Transverse colon (tissue), 4 donors: ENCODE results near the gene PBX3. TPM values are rescaled to one million over a fixed set of nuclear protein-coding genes. Genes with fewer than 3 reads are reported as not detected.

ENCODE experiments used
- DNase-seq: peaks from one replicate; pipeline ENCODE4 v3.0.0-alpha.2; 2019
- H3K27ac ChIP-seq, 4 donors: fragments of 200-600 bp; sonication (generic); 2 replicates each; pipeline ENCODE4 v1.5.1; 2016 to 2018; ENCODE audit warnings: inconsistent platforms in 4 of 4
- H3K27me3 ChIP-seq: fragments of 200-600 bp; sonication (generic); 2 replicates; pipeline ENCODE4 v1.5.1; 2017; ENCODE audit warnings: inconsistent platforms
- H3K36me3 ChIP-seq, 4 donors: fragments of 200-600 bp; sonication (generic); 2 replicates each; pipeline ENCODE4 v1.5.1; 2017 to 2019; ENCODE audit warnings: inconsistent platforms in 4 of 4
- H3K4me1 ChIP-seq, 4 donors: fragments of 200-600 bp; sonication (generic); 2 replicates each; pipeline ENCODE4 v1.5.1; 2017 to 2020; ENCODE audit warnings: inconsistent platforms in 4 of 4
- H3K4me3 ChIP-seq, 4 donors: fragments of 200-600 bp; sonication (generic); 1 replicate in 1 of 4; 2 replicates in 3 of 4; pipeline versions ENCODE4 v1.5.1 to v1.6.1; 2017 to 2019; ENCODE audit warnings: inconsistent platforms in 4 of 4
- H3K9me3 ChIP-seq, 2 donors: fragments of 200-600 bp; sonication (generic); 2 replicates each; pipeline ENCODE4 v1.5.1; 2017 to 2019; ENCODE audit warnings: inconsistent platforms in 2 of 2
- EP300 ChIP-seq: sonication (generic); formaldehyde crosslinking; IDR thresholded peaks from one replicate; pipeline ENCODE4 v1.6.1; 2017; ENCODE audit warnings: antibody characterized with exemption, low read depth
- POLR2A ChIP-seq: fragments of 450-650 bp; IDR thresholded peaks from one replicate; pipeline ENCODE4 v1.6.1; 2016; ENCODE audit warnings: antibody characterized with exemption, mild to moderate bottlenecking, moderate library complexity
- POLR2AphosphoS5 ChIP-seq, 3 donors: sonication (generic); formaldehyde crosslinking; IDR thresholded peaks; one replicate each; pipeline ENCODE4 v1.6.1; 2016; ENCODE audit warnings: antibody characterized with exemption in 3 of 3
- WGBS, 2 donors: methylation state at CpG; one replicate each; pipeline ENCODE4 v1.1.5; 2018; ENCODE audit warnings: low coverage in 1 of 2; 5-methylcytosine and 5-hydroxymethylcytosine counted together
- in situ Hi-C, 4 donors: fragments of 200-750 bp; cut with MboI; loops; one replicate each; pipeline versions ENCODE4 v1.15.0 to v1.15.1; 2017; ENCODE audit warnings: low sequenced_read_pairs in 3 of 4, low pct_ligation_motif_present in 1 of 4, low pct_unique_long_range_greater_than_20kb in 1 of 4
- intact Hi-C: fragments of 100-400 bp; cut with DNase I; formaldehyde crosslinking; loops from one replicate; pipeline ENCODE4 v1.15.1; 2023; ENCODE audit warnings: low total_unique reads
- total RNA-seq, 4 donors: library from RNA; depleted of rRNA; stranded (reverse); fragments of >200 nt; gene quantifications; one replicate each; pipeline ENCODE4 v1.1.0, GENCODE V29; 2016
- TF ChIP-seq, protein P1 (sequence below), 5 experiments: fragments of 200-600 bp in 3 of 5; fragments of 450-650 bp in 2 of 5; sonication (generic) in 3 of 5; IDR thresholded peaks; 1 replicate in 2 of 5; 2 replicates in 3 of 5; pipeline ENCODE4 v1.5.1; 2016 to 2017; ENCODE audit warnings: antibody characterized with exemption in 5 of 5, inconsistent platforms in 3 of 5, mild to moderate bottlenecking in 2 of 5, moderate library complexity in 1 of 5

Gene PBX3
- total RNA-seq, 4 donors from 2014 or later, result 16.4 to 70.3 (median 20.4) TPM

DNA sequence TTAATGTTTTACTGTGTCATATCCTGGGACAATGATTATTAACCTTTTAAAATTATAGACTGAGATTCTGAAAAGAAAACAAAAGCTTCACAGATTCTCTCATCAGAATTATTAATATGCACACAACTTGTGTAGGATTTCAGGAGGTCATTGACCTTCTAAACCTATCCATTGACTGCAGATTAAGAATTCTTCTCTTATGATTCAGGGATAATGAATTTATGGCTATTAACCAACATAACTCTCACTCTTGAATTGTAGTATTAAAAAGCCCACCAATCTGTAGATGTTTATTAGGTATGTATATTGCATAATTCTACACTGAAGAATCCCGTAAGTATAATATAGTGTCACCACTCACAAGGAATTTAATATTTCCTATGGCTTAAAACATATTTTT, 179.8 kb downstream of the PBX3 start:
- no peaks in the 10 kb centered on the region for H3K9me3 ChIP-seq
- in situ Hi-C loops, result no loop called here
- 98 to 100% methylated on average over 1 of the region's 1 CpG for WGBS, 2 donors
- H3K4me1 ChIP-seq, result peaks cover 0 to 5% (median 2%) of the 10 kb centered on the region in 4 donors
- intact Hi-C loops, result no loop called here
- TF ChIP-seq POLR2AphosphoS5 (IDR thresholded peaks at IDR 0.05) (no peak), EP300 (no peak), POLR2A (no peak)
- TF ChIP-seq, protein P1, sequence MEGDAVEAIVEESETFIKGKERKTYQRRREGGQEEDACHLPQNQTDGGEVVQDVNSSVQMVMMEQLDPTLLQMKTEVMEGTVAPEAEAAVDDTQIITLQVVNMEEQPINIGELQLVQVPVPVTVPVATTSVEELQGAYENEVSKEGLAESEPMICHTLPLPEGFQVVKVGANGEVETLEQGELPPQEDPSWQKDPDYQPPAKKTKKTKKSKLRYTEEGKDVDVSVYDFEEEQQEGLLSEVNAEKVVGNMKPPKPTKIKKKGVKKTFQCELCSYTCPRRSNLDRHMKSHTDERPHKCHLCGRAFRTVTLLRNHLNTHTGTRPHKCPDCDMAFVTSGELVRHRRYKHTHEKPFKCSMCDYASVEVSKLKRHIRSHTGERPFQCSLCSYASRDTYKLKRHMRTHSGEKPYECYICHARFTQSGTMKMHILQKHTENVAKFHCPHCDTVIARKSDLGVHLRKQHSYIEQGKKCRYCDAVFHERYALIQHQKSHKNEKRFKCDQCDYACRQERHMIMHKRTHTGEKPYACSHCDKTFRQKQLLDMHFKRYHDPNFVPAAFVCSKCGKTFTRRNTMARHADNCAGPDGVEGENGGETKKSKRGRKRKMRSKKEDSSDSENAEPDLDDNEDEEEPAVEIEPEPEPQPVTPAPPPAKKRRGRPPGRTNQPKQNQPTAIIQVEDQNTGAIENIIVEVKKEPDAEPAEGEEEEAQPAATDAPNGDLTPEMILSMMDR (IDR thresholded peaks at IDR 0.05), result no peak
- no peak overlapping the region for H3K4me3 ChIP-seq
- no peak overlapping the region for H3K27ac ChIP-seq
- H3K36me3 ChIP-seq, result no peaks in the 10 kb centered on the region
- no peak for DNase-seq
- H3K27me3 ChIP-seq, result no peaks in the 10 kb centered on the region

DNA sequence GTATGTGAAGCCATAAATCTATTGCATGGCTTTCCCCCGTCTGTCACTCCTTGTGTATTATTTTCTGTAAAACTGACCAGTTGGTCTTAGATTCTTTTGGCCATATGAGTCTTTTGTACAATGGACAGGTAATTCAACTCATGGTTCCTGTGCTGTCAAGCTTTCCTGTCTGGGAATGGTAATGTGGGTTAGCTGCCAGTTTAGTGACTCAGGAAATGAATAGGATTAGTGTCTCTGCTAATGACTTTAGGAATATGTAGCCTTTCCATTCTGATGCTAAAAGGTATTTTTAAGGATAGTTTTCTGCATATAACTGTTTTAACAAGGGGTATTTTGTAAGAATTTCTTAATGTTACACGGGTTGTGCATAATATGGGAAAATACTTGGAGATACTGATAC, 182.7 kb downstream of the PBX3 start:
- in situ Hi-C loops (no loop called here), intact Hi-C loops (no loop called here)
- Histone ChIP-seq H3K27ac (no peak overlapping the region), H3K27me3 (no peaks in the 10 kb centered on the region), H3K4me3 (no peak overlapping the region), H3K9me3 (no peaks in the 10 kb centered on the region), H3K36me3 (no peaks in the 10 kb centered on the region), H3K4me1 (peaks cover 0 to 7% (median 4%) of the 10 kb centered on the region in 4 donors)
- 89 to 94% methylated on average over 2 of the region's 2 CpGs for WGBS, 2 donors
- TF ChIP-seq EP300, result no peak
- no peak for TF ChIP-seq POLR2A
- no peak for TF ChIP-seq POLR2AphosphoS5 (IDR thresholded peaks at IDR 0.05)
- TF ChIP-seq, protein P1 (IDR thresholded peaks at IDR 0.05), result no peak
- DNase-seq, result no peak

DNA sequence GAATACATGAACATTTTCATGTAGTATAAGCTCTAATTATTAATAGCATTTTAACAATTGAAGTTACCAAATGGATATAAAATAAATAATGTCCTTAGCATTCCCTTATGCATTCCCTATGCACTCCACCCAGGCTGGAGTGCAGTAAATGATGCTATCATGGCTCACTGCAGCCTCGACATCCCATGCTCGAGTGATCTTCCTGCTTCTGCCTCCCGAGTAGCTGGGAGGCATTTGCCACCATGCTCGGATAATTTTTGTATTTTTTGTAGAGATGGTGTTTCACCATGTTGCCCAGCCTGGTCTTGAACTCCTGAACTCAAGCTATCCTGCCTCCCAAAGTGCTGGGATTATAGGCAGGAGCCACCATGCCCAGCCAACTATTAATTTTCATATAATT, 184.0 kb downstream of the PBX3 start:
- H3K4me3 ChIP-seq, result no peak overlapping the region
- 98 to 100% methylated on average over 3 to 4 of the region's 4 CpGs for WGBS, 2 donors
- peaks cover 0 to 7% (median 4%) of the 10 kb centered on the region in 4 donors for H3K4me1 ChIP-seq
- in situ Hi-C loops (no loop called here), intact Hi-C loops (no loop called here)
- no peaks in the 10 kb centered on the region for H3K9me3 ChIP-seq
- no peaks in the 10 kb centered on the region for H3K36me3 ChIP-seq
- H3K27ac ChIP-seq, result no peak overlapping the region
- DNase-seq, result no peak
- H3K27me3 ChIP-seq, result no peaks in the 10 kb centered on the region
- TF ChIP-seq POLR2A, result no peak
- TF ChIP-seq POLR2AphosphoS5 (IDR thresholded peaks at IDR 0.05), result no peak
- TF ChIP-seq, protein P1 (IDR thresholded peaks at IDR 0.05), result no peak

DNA sequence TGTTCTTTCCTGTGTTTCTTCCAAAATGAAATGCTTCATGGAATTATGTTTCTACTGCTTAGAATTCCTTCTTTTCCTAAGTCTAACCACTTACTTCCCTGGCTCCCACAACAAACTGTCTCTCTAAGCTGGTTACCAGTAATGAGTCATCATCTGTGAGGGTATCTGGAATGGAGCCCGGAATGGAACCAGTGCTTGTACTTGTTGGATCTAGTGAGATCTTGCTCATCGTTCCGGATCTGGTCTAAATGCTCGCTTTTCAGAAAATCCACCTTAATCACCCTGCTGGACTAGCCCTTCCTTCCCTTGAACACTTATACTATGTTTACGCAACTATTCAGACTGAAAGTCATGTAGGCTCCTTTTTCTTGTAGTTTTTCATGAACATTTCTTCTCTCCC, 184.8 kb downstream of the PBX3 start:
- 71 to 80% methylated on average over 1 to 5 of the region's 5 CpGs for WGBS, 2 donors

More for the DNA sequence above, 184.8 kb downstream of the PBX3 start:
- Histone ChIP-seq H3K9me3 (no peaks in the 10 kb centered on the region), H3K27ac (peak overlapping the region in 1 of 4 donors; percentile 20), H3K4me1 (peaks cover 0 to 7% (median 4%) of the 10 kb centered on the region in 4 donors), H3K27me3 (no peaks in the 10 kb centered on the region), H3K36me3 (no peaks in the 10 kb centered on the region), H3K4me3 (no peak overlapping the region)
- peak; percentile 18 for DNase-seq
- in situ Hi-C loops (no loop called here), intact Hi-C loops (no loop called here)
- TF ChIP-seq POLR2A, result no peak
- TF ChIP-seq POLR2AphosphoS5 (IDR thresholded peaks at IDR 0.05), result no peak
- TF ChIP-seq EP300, result no peak
- TF ChIP-seq, protein P1 (IDR thresholded peaks at IDR 0.05), result no peak
